Prostate gland (tissue), 2 donors: ENCODE results near the gene TNFRSF25.

ENCODE experiments used
- CTCF ChIP-seq, 4 experiments: fragments of 200-600 bp in 2 of 4; fragments of 450-650 bp in 2 of 4; sonication (generic) in 2 of 4; IDR thresholded peaks; 1 replicate in 3 of 4; 2 replicates in 1 of 4; pipeline ENCODE4 v1.5.1; 2016 to 2019; ENCODE audit warnings: antibody characterized with exemption in 4 of 4, mild to moderate bottlenecking in 2 of 4, moderate library complexity in 2 of 4
- POLR2A ChIP-seq: fragments of 450-650 bp; IDR thresholded peaks from one replicate; pipeline ENCODE4 v1.6.1; 2016; ENCODE audit warnings: antibody characterized with exemption, mild to moderate bottlenecking

GRCh38 chr1:6487804-6488484 is 22.0 kb upstream of the TNFRSF25 start:
- TF ChIP-seq CTCF (IDR thresholded peaks at IDR 0.05): no peak
- TF ChIP-seq POLR2A: no peak
